Fibroblast of skin of left quadriceps (primary cell): ENCODE data around the gene FABP6.
"Not testable (repeated sequence)": the region's sequence is repeated elsewhere in the genome, so short reads cannot be mapped to it uniquely, and the experiment has no call there.

Experiments used
- DNase-seq, 2 experiments: peaks; one replicate each; pipeline ENCODE4 v3.0.0-alpha.2; 2013; ENCODE audit warnings: low read depth in 2 of 2

Gene FABP6

GRCh38 chr5:160229190-160229742 is at the start of gene FABP6:
Gene FABP6 (plus strand): TSS chr5:160229506. CDS start chr5:160229558, 52 bp downstream.
- DNase-seq = no peak

GRCh38 chr5:160180931-160181330 is 48.4 kb upstream of the FABP6 start:
- no peak for DNase-seq

GRCh38 chr5:160181965-160182622 is 47.2 kb upstream of the FABP6 start:
- DNase-seq = no peak

- DNase-seq = no peak
Measured at GRCh38 chr5:160183075-160183474, 46.2 kb upstream of the FABP6 start.

- no peak for DNase-seq
Measured at GRCh38 chr5:160185626-160186360, 43.5 kb upstream of the FABP6 start.

- DNase-seq = no peak
Measured at GRCh38 chr5:160186480-160186879, 42.8 kb upstream of the FABP6 start.

GRCh38 chr5:160187091-160187490 is 42.2 kb upstream of the FABP6 start:
- DNase-seq = no peak

GRCh38 chr5:160188141-160189015 is 40.9 kb upstream of the FABP6 start:
- no peak for DNase-seq

GRCh38 chr5:160192424-160192823 is 36.9 kb upstream of the FABP6 start:
- DNase-seq = no peak

- DNase-seq = not testable (repeated sequence)
Measured at GRCh38 chr5:160193076-160193475, 36.2 kb upstream of the FABP6 start.

- not testable (repeated sequence) for DNase-seq
Measured at GRCh38 chr5:160193790-160194189, 35.5 kb upstream of the FABP6 start.

GRCh38 chr5:160197341-160198144 is 31.8 kb upstream of the FABP6 start:
- peak; percentile 67 to 75 for DNase-seq

GRCh38 chr5:160198146-160198545 is 31.2 kb upstream of the FABP6 start:
- DNase-seq = no peak

GRCh38 chr5:160198841-160199409 is 30.4 kb upstream of the FABP6 start:
- DNase-seq = no peak

GRCh38 chr5:160199410-160199911 is 29.8 kb upstream of the FABP6 start:
- peak in 1 of 2 experiments; percentile 17 for DNase-seq

- DNase-seq = no peak
Measured at GRCh38 chr5:160207061-160207460, 22.2 kb upstream of the FABP6 start.

GRCh38 chr5:160209917-160210316 is 19.4 kb upstream of the FABP6 start:
- DNase-seq = no peak

- no peak for DNase-seq
Measured at GRCh38 chr5:160210606-160211005, 18.7 kb upstream of the FABP6 start.

- DNase-seq = no peak
Measured at GRCh38 chr5:160211352-160211751, 18.0 kb upstream of the FABP6 start.

- DNase-seq = no peak
Measured at GRCh38 chr5:160213537-160213936, 15.8 kb upstream of the FABP6 start.

GRCh38 chr5:160219356-160219755 is 9.9 kb upstream of the FABP6 start:
- no peak for DNase-seq
